A673 (cell line): ENCODE measurements around the gene SBF2.

Source experiments
- CTCF ChIP-seq: fragments of 300-800, 200-600 bp; sonication (generic); conservative IDR thresholded peaks from 2 replicates; pipeline ENCODE4 v1.5.1; 2017; ENCODE audit warnings: low read depth, mild to moderate bottlenecking, antibody characterized with exemption, low read length, moderate library complexity, mixed read lengths
- EZH2 ChIP-seq: fragments of 200-600 bp; sonication (generic); IDR thresholded peaks from 2 replicates; pipeline ENCODE4 v1.6.1; 2017; ENCODE audit warnings: borderline replicate concordance, low read depth, mild to moderate bottlenecking, mixed read lengths, antibody characterized with exemption, low read length; ENCODE audit not compliant: poor library complexity, severe bottlenecking

DNA sequence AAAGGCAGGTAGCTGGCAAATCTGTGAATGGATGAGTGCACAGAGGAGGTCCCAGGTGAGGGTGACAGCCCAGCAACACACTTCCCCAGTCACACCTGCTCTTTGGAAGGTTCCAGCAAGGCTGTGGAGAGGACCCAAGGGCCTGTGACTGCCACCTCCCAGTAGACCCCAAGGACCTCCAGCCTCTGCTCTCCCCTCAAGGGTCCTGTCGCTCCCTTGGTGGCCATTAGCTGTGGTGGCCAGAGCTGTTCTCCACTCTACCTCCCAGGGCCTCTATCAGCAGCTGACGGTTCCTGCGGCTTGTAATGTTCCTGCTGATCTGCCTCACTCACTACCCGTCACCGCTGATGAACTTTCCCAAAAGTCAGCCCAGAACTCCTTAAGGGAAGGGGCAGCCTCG lies 537.1 kb downstream of the SBF2 start:
- TF ChIP-seq CTCF (no peak), EZH2 (no peak)
